Measurements from ENCODE around the gene FAP.

FAP gene

GRCh38 chr2:162252153-162252552 is 8.9 kb upstream of the FAP start:
- no CpG with 5 or more reads among the region's 2 CpGs for WGBS (ENCODE audit: extremely low coverage, insufficient coverage, low lambda C conversion rate)
- H3K4ac ChIP-seq (ENCODE audit: low read depth, low read length) = no peak overlapping the region

GRCh38 chr2:162245781-162246180 is 2.5 kb upstream of the FAP start:
- DNase-seq = peak; percentile 48
- no peak overlapping the region for H3K4ac ChIP-seq (ENCODE audit: low read depth, low read length)
- H4K8ac ChIP-seq (ENCODE audit: low read depth, low read length) = no peak overlapping the region
- H3K36me3 ChIP-seq (ENCODE audit: control insufficient read depth, insufficient read depth, low read length) = no peaks in the 10 kb centered on the region
- no peak overlapping the region for H2BK15ac ChIP-seq (replicated peaks; ENCODE audit: low read depth)
- no peak overlapping the region for H4K5ac ChIP-seq (ENCODE audit: low read length)
- H2BK5ac ChIP-seq (ENCODE audit: low read length) = no peak overlapping the region
- no peaks in the 10 kb centered on the region for H3K4me1 ChIP-seq (ENCODE audit: control insufficient read depth, low read depth, low read length)
- H3K18ac ChIP-seq (ENCODE audit: low read length) = no peak overlapping the region
- no peaks in the 10 kb centered on the region for H3K79me1 ChIP-seq (ENCODE audit: low read length)
- H3K27ac ChIP-seq (ENCODE audit: low read depth, low read length) = no peak overlapping the region
- no peaks in the 10 kb centered on the region for H3K27me3 ChIP-seq (ENCODE audit: insufficient read depth, low read length, poor library complexity)
- H2BK120ac ChIP-seq (ENCODE audit: low read depth, low read length) = no peak overlapping the region
- H3K4me2 ChIP-seq (ENCODE audit: low read length) = no peak overlapping the region
- H2AK5ac ChIP-seq (ENCODE audit: low read length) = no peak overlapping the region
- H3K4me3 ChIP-seq (ENCODE audit: low read length) = no peak overlapping the region
- H3K79me2 ChIP-seq (ENCODE audit: control insufficient read depth, insufficient read depth, low read length) = no peaks in the 10 kb centered on the region
- no peak overlapping the region for H3K23ac ChIP-seq (ENCODE audit: low read length)
- no peak overlapping the region for H3K9ac ChIP-seq (ENCODE audit: low read length)
- no peak overlapping the region for H3K56ac ChIP-seq (ENCODE audit: low read length)

More at GRCh38 chr2:162252153-162252552, 8.9 kb upstream of the FAP start:
- Histone ChIP-seq H2BK15ac (replicated peaks; ENCODE audit: low read depth) (no peak overlapping the region), H2BK5ac (ENCODE audit: low read length) (no peak overlapping the region), H3K27me3 (ENCODE audit: insufficient read depth, low read length, poor library complexity) (no peaks in the 10 kb centered on the region), H3K56ac (ENCODE audit: low read length) (no peak overlapping the region), H4K5ac (ENCODE audit: low read length) (no peak overlapping the region), H3K23ac (ENCODE audit: low read length) (no peak overlapping the region), H3K79me2 (ENCODE audit: control insufficient read depth, insufficient read depth, low read length) (no peaks in the 10 kb centered on the region), H3K27ac (ENCODE audit: low read depth, low read length) (no peak overlapping the region), H4K8ac (ENCODE audit: low read depth, low read length) (no peak overlapping the region), H3K79me1 (ENCODE audit: low read length) (no peaks in the 10 kb centered on the region), H3K4me2 (ENCODE audit: low read length) (no peak overlapping the region), H2BK120ac (ENCODE audit: low read depth, low read length) (no peak overlapping the region), H2AK5ac (ENCODE audit: low read length) (no peak overlapping the region), H3K18ac (ENCODE audit: low read length) (no peak overlapping the region), H3K9ac (ENCODE audit: low read length) (no peak overlapping the region), H3K4me1 (ENCODE audit: control insufficient read depth, low read depth, low read length) (no peaks in the 10 kb centered on the region), H3K4me3 (ENCODE audit: low read length) (no peak overlapping the region), H3K36me3 (ENCODE audit: control insufficient read depth, insufficient read depth, low read length) (no peaks in the 10 kb centered on the region)
- no peak for DNase-seq

- H4K8ac ChIP-seq (ENCODE audit: low read depth, low read length) = no peak overlapping the region
- H3K36me3 ChIP-seq (ENCODE audit: control insufficient read depth, insufficient read depth, low read length) = no peaks in the 10 kb centered on the region
- H4K5ac ChIP-seq (ENCODE audit: low read length) = no peak overlapping the region
- WGBS (ENCODE audit: extremely low coverage, insufficient coverage, low lambda C conversion rate) = no CpG with 5 or more reads among the region's 1 CpG
- H3K18ac ChIP-seq (ENCODE audit: low read length) = no peak overlapping the region
- no peak overlapping the region for H3K9ac ChIP-seq (ENCODE audit: low read length)
- no peak overlapping the region for H2BK120ac ChIP-seq (ENCODE audit: low read depth, low read length)
- H3K27ac ChIP-seq (ENCODE audit: low read depth, low read length) = no peak overlapping the region
- H3K4me1 ChIP-seq (ENCODE audit: control insufficient read depth, low read depth, low read length) = no peaks in the 10 kb centered on the region
- H2BK15ac ChIP-seq (replicated peaks; ENCODE audit: low read depth) = no peak overlapping the region
- no peak for DNase-seq
- H3K4ac ChIP-seq (ENCODE audit: low read depth, low read length) = no peak overlapping the region
- H3K4me3 ChIP-seq (ENCODE audit: low read length) = no peak overlapping the region
- H3K4me2 ChIP-seq (ENCODE audit: low read length) = no peak overlapping the region
- no peak overlapping the region for H3K56ac ChIP-seq (ENCODE audit: low read length)
- no peaks in the 10 kb centered on the region for H3K79me2 ChIP-seq (ENCODE audit: control insufficient read depth, insufficient read depth, low read length)
- no peak overlapping the region for H3K23ac ChIP-seq (ENCODE audit: low read length)
- H2BK5ac ChIP-seq (ENCODE audit: low read length) = no peak overlapping the region
- H3K79me1 ChIP-seq (ENCODE audit: low read length) = no peaks in the 10 kb centered on the region
- H2AK5ac ChIP-seq (ENCODE audit: low read length) = no peak overlapping the region
- H3K27me3 ChIP-seq (ENCODE audit: insufficient read depth, low read length, poor library complexity) = no peaks in the 10 kb centered on the region
Observed at GRCh38 chr2:162245061-162245460, 1.8 kb upstream of the FAP start.

GRCh38 chr2:162244541-162245031 is 1.3 kb upstream of the FAP start:
- no peaks in the 10 kb centered on the region for H3K27me3 ChIP-seq (ENCODE audit: insufficient read depth, low read length, poor library complexity)
- no peak overlapping the region for H2BK5ac ChIP-seq (ENCODE audit: low read length)
- no peak overlapping the region for H2AK5ac ChIP-seq (ENCODE audit: low read length)
- H3K4ac ChIP-seq (ENCODE audit: low read depth, low read length) = no peak overlapping the region
- H3K56ac ChIP-seq (ENCODE audit: low read length) = no peak overlapping the region
- no peak overlapping the region for H3K27ac ChIP-seq (ENCODE audit: low read depth, low read length)
- no peaks in the 10 kb centered on the region for H3K4me1 ChIP-seq (ENCODE audit: control insufficient read depth, low read depth, low read length)
- H3K79me2 ChIP-seq (ENCODE audit: control insufficient read depth, insufficient read depth, low read length) = no peaks in the 10 kb centered on the region
- H2BK15ac ChIP-seq (replicated peaks; ENCODE audit: low read depth) = no peak overlapping the region
- WGBS (ENCODE audit: extremely low coverage, insufficient coverage, low lambda C conversion rate) = no CpG with 5 or more reads among the region's 2 CpGs
- H2BK120ac ChIP-seq (ENCODE audit: low read depth, low read length) = no peak overlapping the region
- no peak overlapping the region for H3K23ac ChIP-seq (ENCODE audit: low read length)
- no peak overlapping the region for H3K9ac ChIP-seq (ENCODE audit: low read length)
- DNase-seq = no peak
- H3K4me2 ChIP-seq (ENCODE audit: low read length) = no peak overlapping the region
- no peak overlapping the region for H4K8ac ChIP-seq (ENCODE audit: low read depth, low read length)
- H3K79me1 ChIP-seq (ENCODE audit: low read length) = no peaks in the 10 kb centered on the region
- H3K4me3 ChIP-seq (ENCODE audit: low read length) = no peak overlapping the region
- no peaks in the 10 kb centered on the region for H3K36me3 ChIP-seq (ENCODE audit: control insufficient read depth, insufficient read depth, low read length)
- no peak overlapping the region for H3K18ac ChIP-seq (ENCODE audit: low read length)
- no peak overlapping the region for H4K5ac ChIP-seq (ENCODE audit: low read length)

- no peak overlapping the region for H2AK5ac ChIP-seq (ENCODE audit: low read length)
- H3K4me1 ChIP-seq (ENCODE audit: control insufficient read depth, low read depth, low read length) = no peaks in the 10 kb centered on the region
- no peak overlapping the region for H3K4me3 ChIP-seq (ENCODE audit: low read length)
- H3K23ac ChIP-seq (ENCODE audit: low read length) = no peak overlapping the region
- no peak overlapping the region for H3K4ac ChIP-seq (ENCODE audit: low read depth, low read length)
- H3K79me2 ChIP-seq (ENCODE audit: control insufficient read depth, insufficient read depth, low read length) = no peaks in the 10 kb centered on the region
- no peak overlapping the region for H3K18ac ChIP-seq (ENCODE audit: low read length)
- no CpG with 5 or more reads among the region's 1 CpG for WGBS (ENCODE audit: extremely low coverage, insufficient coverage, low lambda C conversion rate)
- no peak overlapping the region for H2BK120ac ChIP-seq (ENCODE audit: low read depth, low read length)
- H3K27ac ChIP-seq (ENCODE audit: low read depth, low read length) = no peak overlapping the region
- DNase-seq = no peak
- no peaks in the 10 kb centered on the region for H3K27me3 ChIP-seq (ENCODE audit: insufficient read depth, low read length, poor library complexity)
- no peaks in the 10 kb centered on the region for H3K36me3 ChIP-seq (ENCODE audit: control insufficient read depth, insufficient read depth, low read length)
- H4K8ac ChIP-seq (ENCODE audit: low read depth, low read length) = no peak overlapping the region
- no peak overlapping the region for H2BK15ac ChIP-seq (replicated peaks; ENCODE audit: low read depth)
- H2BK5ac ChIP-seq (ENCODE audit: low read length) = no peak overlapping the region
- no peak overlapping the region for H3K9ac ChIP-seq (ENCODE audit: low read length)
- no peak overlapping the region for H4K5ac ChIP-seq (ENCODE audit: low read length)
- H3K79me1 ChIP-seq (ENCODE audit: low read length) = no peaks in the 10 kb centered on the region
- H3K4me2 ChIP-seq (ENCODE audit: low read length) = no peak overlapping the region
- no peak overlapping the region for H3K56ac ChIP-seq (ENCODE audit: low read length)
Observed at GRCh38 chr2:162243715-162244114, 470 bp upstream of the FAP start.

- Histone ChIP-seq H3K27me3 (ENCODE audit: insufficient read depth, low read length, poor library complexity) (no peaks in the 10 kb centered on the region), H3K36me3 (ENCODE audit: control insufficient read depth, insufficient read depth, low read length) (no peaks in the 10 kb centered on the region), H2AK5ac (ENCODE audit: low read length) (no peak overlapping the region), H4K8ac (ENCODE audit: low read depth, low read length) (no peak overlapping the region), H2BK5ac (ENCODE audit: low read length) (no peak overlapping the region), H3K23ac (ENCODE audit: low read length) (no peak overlapping the region), H3K56ac (ENCODE audit: low read length) (no peak overlapping the region), H3K4me2 (ENCODE audit: low read length) (no peak overlapping the region), H3K4me3 (ENCODE audit: low read length) (no peak overlapping the region), H4K5ac (ENCODE audit: low read length) (no peak overlapping the region), H2BK15ac (replicated peaks; ENCODE audit: low read depth) (no peak overlapping the region), H2BK120ac (ENCODE audit: low read depth, low read length) (no peak overlapping the region), H3K4ac (ENCODE audit: low read depth, low read length) (no peak overlapping the region), H3K79me2 (ENCODE audit: control insufficient read depth, insufficient read depth, low read length) (no peaks in the 10 kb centered on the region), H3K18ac (ENCODE audit: low read length) (no peak overlapping the region), H3K27ac (ENCODE audit: low read depth, low read length) (no peak overlapping the region), H3K79me1 (ENCODE audit: low read length) (no peaks in the 10 kb centered on the region), H3K9ac (ENCODE audit: low read length) (no peak overlapping the region), H3K4me1 (ENCODE audit: control insufficient read depth, low read depth, low read length) (no peaks in the 10 kb centered on the region)
- DNase-seq = no peak
- no CpG with 5 or more reads among the region's 5 CpGs for WGBS (ENCODE audit: extremely low coverage, insufficient coverage, low lambda C conversion rate)
Observed at GRCh38 chr2:162242586-162243280, 512 bp downstream of the FAP start.

Measured in mesendoderm (in vitro differentiated cells).